ENCODE data around the gene PPP1R14D. TPM values are rescaled to one million over a fixed set of nuclear protein-coding genes. Genes with fewer than 3 reads are reported as not detected.
A peak's percentile ranks its signal among the peaks of the same experiment; 100 is the strongest.

PPP1R14D gene
- total and polyA plus RNA-seq, 2 experiments from 2014 or later, result not detected

DNA sequence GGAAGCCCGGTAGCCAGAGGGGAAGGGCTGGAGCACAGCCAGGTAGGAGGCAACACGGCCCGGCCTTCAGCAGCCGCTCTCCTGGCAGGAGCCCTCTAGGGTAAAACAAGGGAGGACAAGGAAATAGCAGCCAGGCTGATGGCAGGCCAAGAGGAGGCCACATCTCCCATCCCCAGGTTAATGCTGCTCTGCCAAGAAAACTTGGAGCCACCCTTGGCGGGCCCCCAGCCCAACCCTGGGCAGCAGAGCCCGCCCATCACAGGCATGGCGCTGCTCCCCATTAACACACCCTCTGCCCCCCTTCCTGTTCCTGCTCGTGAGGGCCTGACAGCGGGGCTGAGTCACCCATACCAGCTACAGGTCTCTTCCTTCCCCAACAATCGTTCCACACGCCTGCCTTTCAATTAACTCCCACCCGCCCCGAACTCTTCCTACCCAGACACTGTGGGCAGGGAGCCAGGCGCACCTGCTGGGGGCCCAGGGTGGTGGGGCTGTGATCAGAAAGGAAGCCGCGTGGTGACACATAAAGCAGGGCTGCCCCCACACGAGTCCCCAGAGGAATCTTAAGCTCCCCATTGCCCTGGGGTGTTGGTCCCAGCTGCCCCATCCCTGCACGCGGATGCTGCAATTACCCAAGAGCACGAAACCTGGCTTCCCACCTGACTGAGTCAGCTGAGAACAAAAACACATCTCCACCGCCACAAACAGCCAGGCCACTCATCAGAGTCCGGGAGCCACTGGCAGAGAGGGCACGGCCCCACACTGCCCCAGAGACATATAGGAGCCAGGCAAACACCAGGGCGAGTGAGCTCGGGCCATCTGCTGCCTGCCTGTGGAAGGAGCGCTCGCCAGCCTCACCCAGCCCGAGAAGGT lies 59.0 kb downstream of the PPP1R14D start, which contains the start of gene C15orf62:
TSS of gene C15orf62 (plus strand) at position 707 of the 873 bp plus-strand sequence. CDS start 516 bp downstream, outside the sequence.
- Histone ChIP-seq H3K36me3 (ENCODE audit: insufficient read depth) (no peaks in the 10 kb centered on the region), H3K27ac (ENCODE audit: low read depth) (no peak within 1 kb of the TSS), H3K4me1 (ENCODE audit: insufficient read depth) (peaks cover 14% of the 10 kb centered on the region), H4K20me1 (replicated peaks; ENCODE audit: insufficient read depth) (no peaks in the 10 kb centered on the region), H3K27me3 (ENCODE audit: insufficient read depth) (no peaks in the 10 kb centered on the region), H3K79me2 (replicated peaks; ENCODE audit: insufficient read depth) (no peaks in the 10 kb centered on the region), H3K4me3 (no peak within 1 kb of the TSS), H2AFZ (no peak within 1 kb of the TSS), H3K4me2 (no peak within 1 kb of the TSS), H3F3A (replicated peaks; ENCODE audit: low read depth) (peaks cover 6% of the 10 kb centered on the region), H3K9me2 (ENCODE audit: insufficient read depth) (no peaks in the 10 kb centered on the region)
- ATAC-seq (no peak), DNase-seq (ENCODE audit: low spot score) (no peak)
- Mint-ChIP-seq H3K9me3 (no peaks in the 10 kb centered on the region), H3K4me3 (no peak within 1 kb of the TSS; the same call in 2 of the 3 replicates), H3K36me3 (ENCODE audit: low read depth) (peaks cover 3% of the 10 kb centered on the region), H3K27ac (peak within 1 kb of the TSS; percentile 41), H3K27me3 (ENCODE audit: insufficient read depth, low read depth, poor library complexity) (peaks cover 18% of the 10 kb centered on the region), H3K4me1 (peaks cover 39% of the 10 kb centered on the region)
- no peak for TF ChIP-seq NANOG (IDR thresholded peaks at IDR 0.05; ENCODE audit: borderline replicate concordance)
- no peak for TF ChIP-seq ZNF331 (CRISPR knock-in tag; IDR thresholded peaks at IDR 0.05; ENCODE audit: low read depth)
- no peak for TF ChIP-seq EZH2phosphoT487 (IDR thresholded peaks at IDR 0.05; ENCODE audit: unreplicated experiment)
- TF ChIP-seq, protein P1, sequence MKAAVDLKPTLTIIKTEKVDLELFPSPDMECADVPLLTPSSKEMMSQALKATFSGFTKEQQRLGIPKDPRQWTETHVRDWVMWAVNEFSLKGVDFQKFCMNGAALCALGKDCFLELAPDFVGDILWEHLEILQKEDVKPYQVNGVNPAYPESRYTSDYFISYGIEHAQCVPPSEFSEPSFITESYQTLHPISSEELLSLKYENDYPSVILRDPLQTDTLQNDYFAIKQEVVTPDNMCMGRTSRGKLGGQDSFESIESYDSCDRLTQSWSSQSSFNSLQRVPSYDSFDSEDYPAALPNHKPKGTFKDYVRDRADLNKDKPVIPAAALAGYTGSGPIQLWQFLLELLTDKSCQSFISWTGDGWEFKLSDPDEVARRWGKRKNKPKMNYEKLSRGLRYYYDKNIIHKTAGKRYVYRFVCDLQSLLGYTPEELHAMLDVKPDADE (IDR thresholded peaks at IDR 0.05), result no peak
- TF ChIP-seq POLR2AphosphoS5 (IDR thresholded peaks at IDR 0.05; ENCODE audit: low read depth), result no peak
- TF ChIP-seq CREB1 (CRISPR knock-in tag; IDR thresholded peaks at IDR 0.05; ENCODE audit: low read depth), result no peak
- no peak for TF ChIP-seq EZH2 (IDR thresholded peaks at IDR 0.05; ENCODE audit: low read depth, unreplicated experiment)
- TF ChIP-seq, protein P2, sequence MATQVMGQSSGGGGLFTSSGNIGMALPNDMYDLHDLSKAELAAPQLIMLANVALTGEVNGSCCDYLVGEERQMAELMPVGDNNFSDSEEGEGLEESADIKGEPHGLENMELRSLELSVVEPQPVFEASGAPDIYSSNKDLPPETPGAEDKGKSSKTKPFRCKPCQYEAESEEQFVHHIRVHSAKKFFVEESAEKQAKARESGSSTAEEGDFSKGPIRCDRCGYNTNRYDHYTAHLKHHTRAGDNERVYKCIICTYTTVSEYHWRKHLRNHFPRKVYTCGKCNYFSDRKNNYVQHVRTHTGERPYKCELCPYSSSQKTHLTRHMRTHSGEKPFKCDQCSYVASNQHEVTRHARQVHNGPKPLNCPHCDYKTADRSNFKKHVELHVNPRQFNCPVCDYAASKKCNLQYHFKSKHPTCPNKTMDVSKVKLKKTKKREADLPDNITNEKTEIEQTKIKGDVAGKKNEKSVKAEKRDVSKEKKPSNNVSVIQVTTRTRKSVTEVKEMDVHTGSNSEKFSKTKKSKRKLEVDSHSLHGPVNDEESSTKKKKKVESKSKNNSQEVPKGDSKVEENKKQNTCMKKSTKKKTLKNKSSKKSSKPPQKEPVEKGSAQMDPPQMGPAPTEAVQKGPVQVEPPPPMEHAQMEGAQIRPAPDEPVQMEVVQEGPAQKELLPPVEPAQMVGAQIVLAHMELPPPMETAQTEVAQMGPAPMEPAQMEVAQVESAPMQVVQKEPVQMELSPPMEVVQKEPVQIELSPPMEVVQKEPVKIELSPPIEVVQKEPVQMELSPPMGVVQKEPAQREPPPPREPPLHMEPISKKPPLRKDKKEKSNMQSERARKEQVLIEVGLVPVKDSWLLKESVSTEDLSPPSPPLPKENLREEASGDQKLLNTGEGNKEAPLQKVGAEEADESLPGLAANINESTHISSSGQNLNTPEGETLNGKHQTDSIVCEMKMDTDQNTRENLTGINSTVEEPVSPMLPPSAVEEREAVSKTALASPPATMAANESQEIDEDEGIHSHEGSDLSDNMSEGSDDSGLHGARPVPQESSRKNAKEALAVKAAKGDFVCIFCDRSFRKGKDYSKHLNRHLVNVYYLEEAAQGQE (IDR thresholded peaks at IDR 0.05; ENCODE audit: unreplicated experiment), result no peak
- TF ChIP-seq, protein P3, sequence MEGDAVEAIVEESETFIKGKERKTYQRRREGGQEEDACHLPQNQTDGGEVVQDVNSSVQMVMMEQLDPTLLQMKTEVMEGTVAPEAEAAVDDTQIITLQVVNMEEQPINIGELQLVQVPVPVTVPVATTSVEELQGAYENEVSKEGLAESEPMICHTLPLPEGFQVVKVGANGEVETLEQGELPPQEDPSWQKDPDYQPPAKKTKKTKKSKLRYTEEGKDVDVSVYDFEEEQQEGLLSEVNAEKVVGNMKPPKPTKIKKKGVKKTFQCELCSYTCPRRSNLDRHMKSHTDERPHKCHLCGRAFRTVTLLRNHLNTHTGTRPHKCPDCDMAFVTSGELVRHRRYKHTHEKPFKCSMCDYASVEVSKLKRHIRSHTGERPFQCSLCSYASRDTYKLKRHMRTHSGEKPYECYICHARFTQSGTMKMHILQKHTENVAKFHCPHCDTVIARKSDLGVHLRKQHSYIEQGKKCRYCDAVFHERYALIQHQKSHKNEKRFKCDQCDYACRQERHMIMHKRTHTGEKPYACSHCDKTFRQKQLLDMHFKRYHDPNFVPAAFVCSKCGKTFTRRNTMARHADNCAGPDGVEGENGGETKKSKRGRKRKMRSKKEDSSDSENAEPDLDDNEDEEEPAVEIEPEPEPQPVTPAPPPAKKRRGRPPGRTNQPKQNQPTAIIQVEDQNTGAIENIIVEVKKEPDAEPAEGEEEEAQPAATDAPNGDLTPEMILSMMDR (conservative IDR thresholded peaks at IDR 0.05; ENCODE audit: low read depth in 2 of 2), result no peak
- TF ChIP-seq JUNB (IDR thresholded peaks at IDR 0.05; ENCODE audit: unreplicated experiment), result no peak
- no peak for TF ChIP-seq ZNF114 (CRISPR knock-in tag; IDR thresholded peaks at IDR 0.05)
- TF ChIP-seq, protein P4, sequence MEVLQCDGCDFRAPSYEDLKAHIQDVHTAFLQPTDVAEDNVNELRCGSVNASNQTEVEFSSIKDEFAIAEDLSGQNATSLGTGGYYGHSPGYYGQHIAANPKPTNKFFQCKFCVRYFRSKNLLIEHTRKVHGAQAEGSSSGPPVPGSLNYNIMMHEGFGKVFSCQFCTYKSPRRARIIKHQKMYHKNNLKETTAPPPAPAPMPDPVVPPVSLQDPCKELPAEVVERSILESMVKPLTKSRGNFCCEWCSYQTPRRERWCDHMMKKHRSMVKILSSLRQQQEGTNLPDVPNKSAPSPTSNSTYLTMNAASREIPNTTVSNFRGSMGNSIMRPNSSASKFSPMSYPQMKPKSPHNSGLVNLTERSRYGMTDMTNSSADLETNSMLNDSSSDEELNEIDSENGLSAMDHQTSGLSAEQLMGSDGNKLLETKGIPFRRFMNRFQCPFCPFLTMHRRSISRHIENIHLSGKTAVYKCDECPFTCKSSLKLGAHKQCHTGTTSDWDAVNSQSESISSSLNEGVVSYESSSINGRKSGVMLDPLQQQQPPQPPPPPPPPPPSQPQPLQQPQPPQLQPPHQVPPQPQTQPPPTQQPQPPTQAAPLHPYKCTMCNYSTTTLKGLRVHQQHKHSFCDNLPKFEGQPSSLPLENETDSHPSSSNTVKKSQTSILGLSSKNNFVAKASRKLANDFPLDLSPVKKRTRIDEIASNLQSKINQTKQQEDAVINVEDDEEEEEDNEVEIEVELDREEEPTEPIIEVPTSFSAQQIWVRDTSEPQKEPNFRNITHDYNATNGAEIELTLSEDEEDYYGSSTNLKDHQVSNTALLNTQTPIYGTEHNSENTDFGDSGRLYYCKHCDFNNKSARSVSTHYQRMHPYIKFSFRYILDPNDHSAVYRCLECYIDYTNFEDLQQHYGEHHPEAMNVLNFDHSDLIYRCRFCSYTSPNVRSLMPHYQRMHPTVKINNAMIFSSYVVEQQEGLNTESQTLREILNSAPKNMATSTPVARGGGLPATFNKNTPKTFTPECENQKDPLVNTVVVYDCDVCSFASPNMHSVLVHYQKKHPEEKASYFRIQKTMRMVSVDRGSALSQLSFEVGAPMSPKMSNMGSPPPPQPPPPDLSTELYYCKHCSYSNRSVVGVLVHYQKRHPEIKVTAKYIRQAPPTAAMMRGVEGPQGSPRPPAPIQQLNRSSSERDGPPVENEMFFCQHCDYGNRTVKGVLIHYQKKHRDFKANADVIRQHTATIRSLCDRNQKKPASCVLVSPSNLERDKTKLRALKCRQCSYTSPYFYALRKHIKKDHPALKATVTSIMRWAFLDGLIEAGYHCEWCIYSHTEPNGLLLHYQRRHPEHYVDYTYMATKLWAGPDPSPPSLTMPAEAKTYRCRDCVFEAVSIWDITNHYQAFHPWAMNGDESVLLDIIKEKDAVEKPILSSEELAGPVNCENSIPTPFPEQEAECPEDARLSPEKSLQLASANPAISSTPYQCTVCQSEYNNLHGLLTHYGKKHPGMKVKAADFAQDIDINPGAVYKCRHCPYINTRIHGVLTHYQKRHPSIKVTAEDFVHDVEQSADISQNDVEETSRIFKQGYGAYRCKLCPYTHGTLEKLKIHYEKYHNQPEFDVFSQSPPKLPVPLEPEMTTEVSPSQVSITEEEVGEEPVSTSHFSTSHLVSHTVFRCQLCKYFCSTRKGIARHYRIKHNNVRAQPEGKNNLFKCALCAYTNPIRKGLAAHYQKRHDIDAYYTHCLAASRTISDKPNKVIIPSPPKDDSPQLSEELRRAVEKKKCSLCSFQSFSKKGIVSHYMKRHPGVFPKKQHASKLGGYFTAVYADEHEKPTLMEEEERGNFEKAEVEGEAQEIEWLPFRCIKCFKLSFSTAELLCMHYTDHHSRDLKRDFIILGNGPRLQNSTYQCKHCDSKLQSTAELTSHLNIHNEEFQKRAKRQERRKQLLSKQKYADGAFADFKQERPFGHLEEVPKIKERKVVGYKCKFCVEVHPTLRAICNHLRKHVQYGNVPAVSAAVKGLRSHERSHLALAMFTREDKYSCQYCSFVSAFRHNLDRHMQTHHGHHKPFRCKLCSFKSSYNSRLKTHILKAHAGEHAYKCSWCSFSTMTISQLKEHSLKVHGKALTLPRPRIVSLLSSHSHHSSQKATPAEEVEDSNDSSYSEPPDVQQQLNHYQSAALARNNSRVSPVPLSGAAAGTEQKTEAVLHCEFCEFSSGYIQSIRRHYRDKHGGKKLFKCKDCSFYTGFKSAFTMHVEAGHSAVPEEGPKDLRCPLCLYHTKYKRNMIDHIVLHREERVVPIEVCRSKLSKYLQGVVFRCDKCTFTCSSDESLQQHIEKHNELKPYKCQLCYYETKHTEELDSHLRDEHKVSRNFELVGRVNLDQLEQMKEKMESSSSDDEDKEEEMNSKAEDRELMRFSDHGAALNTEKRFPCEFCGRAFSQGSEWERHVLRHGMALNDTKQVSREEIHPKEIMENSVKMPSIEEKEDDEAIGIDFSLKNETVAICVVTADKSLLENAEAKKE (CRISPR knock-in tag; IDR thresholded peaks at IDR 0.05), result no peak
- TF ChIP-seq STAT1 (IDR thresholded peaks at IDR 0.05; ENCODE audit: unreplicated experiment), result no peak

All from GM23338 (cell line).